ENCODE results near the gene ADGRF1.

GRCh38 chr6:47072667-47073066 lies 30.5 kb upstream of the ADGRF1 start:
- TF ChIP-seq, protein P1, sequence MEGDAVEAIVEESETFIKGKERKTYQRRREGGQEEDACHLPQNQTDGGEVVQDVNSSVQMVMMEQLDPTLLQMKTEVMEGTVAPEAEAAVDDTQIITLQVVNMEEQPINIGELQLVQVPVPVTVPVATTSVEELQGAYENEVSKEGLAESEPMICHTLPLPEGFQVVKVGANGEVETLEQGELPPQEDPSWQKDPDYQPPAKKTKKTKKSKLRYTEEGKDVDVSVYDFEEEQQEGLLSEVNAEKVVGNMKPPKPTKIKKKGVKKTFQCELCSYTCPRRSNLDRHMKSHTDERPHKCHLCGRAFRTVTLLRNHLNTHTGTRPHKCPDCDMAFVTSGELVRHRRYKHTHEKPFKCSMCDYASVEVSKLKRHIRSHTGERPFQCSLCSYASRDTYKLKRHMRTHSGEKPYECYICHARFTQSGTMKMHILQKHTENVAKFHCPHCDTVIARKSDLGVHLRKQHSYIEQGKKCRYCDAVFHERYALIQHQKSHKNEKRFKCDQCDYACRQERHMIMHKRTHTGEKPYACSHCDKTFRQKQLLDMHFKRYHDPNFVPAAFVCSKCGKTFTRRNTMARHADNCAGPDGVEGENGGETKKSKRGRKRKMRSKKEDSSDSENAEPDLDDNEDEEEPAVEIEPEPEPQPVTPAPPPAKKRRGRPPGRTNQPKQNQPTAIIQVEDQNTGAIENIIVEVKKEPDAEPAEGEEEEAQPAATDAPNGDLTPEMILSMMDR (IDR thresholded peaks at IDR 0.05) = no peak
- TF ChIP-seq TAF1 (IDR thresholded peaks at IDR 0.05; ENCODE audit: borderline replicate concordance, low read depth, low read length) (no peak), POLR2AphosphoS5 (IDR thresholded peaks at IDR 0.05; ENCODE audit: low read depth, low read length) (no peak), MAX (IDR thresholded peaks at IDR 0.05; ENCODE audit: low read depth) (no peak), EP300 (IDR thresholded peaks at IDR 0.05; ENCODE audit: borderline replicate concordance in 1 of 2, low read depth in 1 of 2, low read length in 1 of 2) (no peak), TEAD4 (IDR thresholded peaks at IDR 0.05; ENCODE audit: borderline replicate concordance, insufficient read depth) (no peak), RAD21 (IDR thresholded peaks at IDR 0.05; ENCODE audit: low read length) (no peak), RCOR1 (IDR thresholded peaks at IDR 0.05; ENCODE audit: low read length) (no peak)
- TF ChIP-seq, protein P2, sequence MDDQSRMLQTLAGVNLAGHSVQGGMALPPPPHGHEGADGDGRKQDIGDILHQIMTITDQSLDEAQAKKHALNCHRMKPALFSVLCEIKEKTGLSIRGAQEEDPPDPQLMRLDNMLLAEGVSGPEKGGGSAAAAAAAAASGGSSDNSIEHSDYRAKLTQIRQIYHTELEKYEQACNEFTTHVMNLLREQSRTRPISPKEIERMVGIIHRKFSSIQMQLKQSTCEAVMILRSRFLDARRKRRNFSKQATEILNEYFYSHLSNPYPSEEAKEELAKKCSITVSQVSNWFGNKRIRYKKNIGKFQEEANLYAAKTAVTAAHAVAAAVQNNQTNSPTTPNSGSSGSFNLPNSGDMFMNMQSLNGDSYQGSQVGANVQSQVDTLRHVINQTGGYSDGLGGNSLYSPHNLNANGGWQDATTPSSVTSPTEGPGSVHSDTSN (IDR thresholded peaks at IDR 0.05) = no peak
- TF ChIP-seq, protein P3, sequence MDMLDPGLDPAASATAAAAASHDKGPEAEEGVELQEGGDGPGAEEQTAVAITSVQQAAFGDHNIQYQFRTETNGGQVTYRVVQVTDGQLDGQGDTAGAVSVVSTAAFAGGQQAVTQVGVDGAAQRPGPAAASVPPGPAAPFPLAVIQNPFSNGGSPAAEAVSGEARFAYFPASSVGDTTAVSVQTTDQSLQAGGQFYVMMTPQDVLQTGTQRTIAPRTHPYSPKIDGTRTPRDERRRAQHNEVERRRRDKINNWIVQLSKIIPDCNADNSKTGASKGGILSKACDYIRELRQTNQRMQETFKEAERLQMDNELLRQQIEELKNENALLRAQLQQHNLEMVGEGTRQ (IDR thresholded peaks at IDR 0.05; ENCODE audit: borderline replicate concordance, low read depth, low read length) = no peak
